Erythroblast (primary cell): ENCODE data around the gene GALE.

Experiments
- GATA1 ChIP-seq: IDR thresholded peaks from 2 replicates; pipeline ENCODE4 v1.6.1; 2011; ENCODE audit warnings: low read depth, mild to moderate bottlenecking, control low read depth, low read length, moderate library complexity
- POLR2A ChIP-seq: IDR thresholded peaks from 2 replicates; pipeline ENCODE4 v1.6.1; 2011; ENCODE audit warnings: mild to moderate bottlenecking, low read length

DNA sequence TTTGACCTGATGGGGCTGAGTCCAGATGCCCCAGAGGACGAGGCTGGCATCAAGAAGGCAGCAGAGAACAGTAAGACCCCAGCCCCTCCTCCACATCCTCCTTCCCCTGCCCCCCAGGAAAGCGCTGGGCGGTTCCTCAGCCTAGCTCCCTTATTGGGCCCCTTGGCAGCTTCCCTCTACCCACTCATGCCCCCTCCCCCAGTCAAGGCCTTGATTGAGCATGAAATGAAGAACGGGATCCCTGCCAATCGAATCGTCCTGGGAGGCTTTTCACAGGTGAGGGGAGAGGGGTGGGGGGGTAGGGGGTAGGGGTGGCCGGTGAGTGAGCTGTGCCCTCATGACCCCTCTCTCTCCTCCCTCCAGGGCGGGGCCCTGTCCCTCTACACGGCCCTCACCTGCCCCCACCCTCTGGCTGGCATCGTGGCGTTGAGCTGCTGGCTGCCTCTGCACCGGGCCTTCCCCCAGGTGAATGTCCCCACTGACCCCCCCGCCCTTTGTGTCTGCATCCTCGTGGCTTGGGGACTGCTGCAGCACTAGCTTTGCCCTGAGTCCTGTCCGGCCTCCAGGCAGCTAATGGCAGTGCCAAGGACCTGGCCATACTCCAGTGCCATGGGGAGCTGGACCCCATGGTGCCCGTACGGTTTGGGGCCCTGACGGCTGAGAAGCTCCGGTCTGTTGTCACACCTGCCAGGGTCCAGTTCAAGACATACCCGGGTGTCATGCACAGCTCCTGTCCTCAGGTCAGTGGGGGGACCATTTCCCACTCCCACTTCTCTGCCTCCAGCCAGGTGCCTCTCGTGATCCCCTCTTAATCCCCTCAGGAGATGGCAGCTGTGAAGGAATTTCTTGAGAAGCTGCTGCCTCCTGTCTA, 6.5 kb downstream of the GALE start:
- TF ChIP-seq POLR2A (no peak), GATA1 (no peak)
